GM20431 (cell line): ENCODE data around the gene ELL2.

ENCODE experiments used
- in situ Hi-C: fragments of 300-500 bp; cut with MseI, MboI; formaldehyde crosslinking; loops from one replicate; pipeline ENCODE4 v1.15.0; 2020; ENCODE audit warnings: low sequenced_read_pairs; ENCODE audit not compliant: unreplicated experiment

Gene ELL2

GRCh38 chr5:95895251-95895650 is 66.4 kb downstream of the ELL2 start:
- in situ Hi-C loops, result no loop called here

- in situ Hi-C loops, result no loop called here
These were observed 68.8 kb downstream of the ELL2 start for GRCh38 chr5:95892784-95893354.

GRCh38 chr5:95891499-95891898 is 70.2 kb downstream of the ELL2 start:
- in situ Hi-C loops, result no loop called here

GRCh38 chr5:95889076-95889475 is 72.6 kb downstream of the ELL2 start:
- in situ Hi-C loops, result no loop called here

- in situ Hi-C loops, result no loop called here
These were observed 73.7 kb downstream of the ELL2 start for GRCh38 chr5:95887977-95888376.

GRCh38 chr5:95886340-95887044 is 75.2 kb downstream of the ELL2 start:
- in situ Hi-C loops, result no loop called here

GRCh38 chr5:95884511-95884910 is 77.1 kb downstream of the ELL2 start:
- in situ Hi-C loops, result no loop called here

- in situ Hi-C loops, result no loop called here
These were observed 77.7 kb downstream of the ELL2 start for GRCh38 chr5:95884017-95884325.

GRCh38 chr5:95883185-95884016 is 78.2 kb downstream of the ELL2 start:
- in situ Hi-C loops, result no loop called here

- in situ Hi-C loops, result no loop called here
These were observed 79.8 kb downstream of the ELL2 start for GRCh38 chr5:95881833-95882232.

- in situ Hi-C loops, result no loop called here
These were observed 81.3 kb downstream of the ELL2 start for GRCh38 chr5:95880081-95880926.

GRCh38 chr5:95879661-95880060 is 82.0 kb downstream of the ELL2 start:
- in situ Hi-C loops, result no loop called here

GRCh38 chr5:95878417-95879323 is 83.0 kb downstream of the ELL2 start:
- in situ Hi-C loops, result no loop called here

GRCh38 chr5:95876782-95877181 is 84.9 kb downstream of the ELL2 start:
- in situ Hi-C loops, result no loop called here

- in situ Hi-C loops, result loop anchor here (25.0 kb wide), 2 partner anchors 563 to 713 kb away; partner anchors contain the start of gene PCSK1
These were observed 87.4 kb downstream of the ELL2 start for GRCh38 chr5:95874246-95874645.

- in situ Hi-C loops, result loop anchor here (25.0 kb wide), 2 partner anchors 564 to 714 kb away; partner anchors contain the start of gene PCSK1
These were observed 88.3 kb downstream of the ELL2 start for GRCh38 chr5:95873351-95873750.

- in situ Hi-C loops, result loop anchor here (25.0 kb wide), 2 partner anchors 565 to 715 kb away; partner anchors contain the start of gene PCSK1
These were observed 89.0 kb downstream of the ELL2 start for GRCh38 chr5:95872346-95873268.
